GM12891 (cell line): ENCODE data around the gene CIRBP.

Source experiments
- POLR2A ChIP-seq: IDR thresholded peaks from 2 replicates; pipeline ENCODE4 v1.6.1; 2011; ENCODE audit warnings: low read depth, low read length, control low read depth
- SPI1 ChIP-seq: IDR thresholded peaks from 2 replicates; pipeline ENCODE4 v1.6.1; 2011; ENCODE audit warnings: low read depth, low read length, control low read depth
- TAF1 ChIP-seq: IDR thresholded peaks from 2 replicates; pipeline ENCODE4 v1.6.1; 2011; ENCODE audit warnings: low read depth, low read length, control low read depth

GRCh38 chr19:1231729-1232637, 37.1 kb upstream of the CIRBP start:
- no peak for TF ChIP-seq POLR2A
- TF ChIP-seq TAF1: no peak
- TF ChIP-seq SPI1: no peak
